Measurements from ENCODE around the gene BBS9.
"Not testable (repeated sequence)": the region's sequence is repeated elsewhere in the genome, so short reads cannot be mapped to it uniquely, and the experiment has no call there.

BBS9 gene

DNA sequence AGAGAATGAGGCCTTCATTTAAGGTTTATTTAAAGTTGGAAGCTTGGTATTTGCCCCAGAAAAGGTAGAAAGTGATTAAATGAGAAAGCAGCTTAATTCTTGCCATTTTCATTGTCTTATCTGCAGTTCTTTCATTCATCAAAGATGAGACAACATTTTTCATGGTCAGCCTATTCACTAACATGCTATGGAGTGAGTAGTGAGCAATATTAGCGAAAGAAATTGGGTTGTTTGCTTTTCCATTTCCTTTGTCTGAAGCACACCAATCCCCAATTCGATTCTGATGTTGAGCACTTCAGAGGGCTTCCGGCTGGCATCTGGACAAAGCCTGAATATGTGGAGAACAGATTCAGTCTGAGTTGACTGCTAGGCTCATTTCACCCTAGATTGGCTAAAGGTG lies 317.2 kb downstream of the BBS9 start:
- DNase-seq: no peak

DNA sequence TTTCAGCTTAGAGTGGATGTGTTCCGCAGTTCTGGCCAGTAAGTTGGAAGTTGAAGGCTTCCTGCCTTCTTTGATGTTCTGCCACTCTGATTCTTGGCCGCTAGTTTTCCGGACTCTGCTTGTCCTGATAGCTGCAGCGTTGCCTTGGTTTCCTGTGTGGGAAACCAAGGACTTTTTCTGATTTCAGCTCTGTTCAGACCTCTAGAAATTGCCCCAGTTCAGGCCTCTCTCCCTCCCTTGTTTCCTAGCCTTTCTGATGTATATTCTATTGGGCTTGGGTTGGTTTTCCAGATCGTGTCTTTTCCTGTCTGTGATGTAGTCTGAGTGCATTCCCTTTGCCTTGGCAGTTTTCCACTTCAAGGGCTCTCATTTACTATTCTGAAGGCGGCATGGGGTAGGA lies 318.7 kb downstream of the BBS9 start:
- peak in 1 of 2 experiments; percentile 30 for DNase-seq

DNA sequence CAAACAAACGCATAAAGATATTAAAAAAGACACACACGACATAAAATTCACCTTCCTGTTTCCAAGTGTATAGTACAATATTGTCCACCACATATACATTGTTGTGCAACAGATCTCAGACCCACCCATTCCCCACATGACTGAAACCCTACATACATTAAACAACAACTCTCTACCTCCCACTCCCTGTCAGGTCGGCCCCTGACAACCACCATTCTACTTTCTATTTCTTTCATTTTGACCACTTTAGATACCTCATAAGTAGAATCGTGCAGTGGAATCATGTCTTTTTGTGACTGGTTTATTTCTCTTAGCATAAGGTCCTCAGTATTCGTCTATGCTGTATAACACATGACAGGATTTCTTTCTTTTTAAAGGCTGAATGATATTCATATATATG lies 320.5 kb downstream of the BBS9 start:
- no peak for DNase-seq

DNA sequence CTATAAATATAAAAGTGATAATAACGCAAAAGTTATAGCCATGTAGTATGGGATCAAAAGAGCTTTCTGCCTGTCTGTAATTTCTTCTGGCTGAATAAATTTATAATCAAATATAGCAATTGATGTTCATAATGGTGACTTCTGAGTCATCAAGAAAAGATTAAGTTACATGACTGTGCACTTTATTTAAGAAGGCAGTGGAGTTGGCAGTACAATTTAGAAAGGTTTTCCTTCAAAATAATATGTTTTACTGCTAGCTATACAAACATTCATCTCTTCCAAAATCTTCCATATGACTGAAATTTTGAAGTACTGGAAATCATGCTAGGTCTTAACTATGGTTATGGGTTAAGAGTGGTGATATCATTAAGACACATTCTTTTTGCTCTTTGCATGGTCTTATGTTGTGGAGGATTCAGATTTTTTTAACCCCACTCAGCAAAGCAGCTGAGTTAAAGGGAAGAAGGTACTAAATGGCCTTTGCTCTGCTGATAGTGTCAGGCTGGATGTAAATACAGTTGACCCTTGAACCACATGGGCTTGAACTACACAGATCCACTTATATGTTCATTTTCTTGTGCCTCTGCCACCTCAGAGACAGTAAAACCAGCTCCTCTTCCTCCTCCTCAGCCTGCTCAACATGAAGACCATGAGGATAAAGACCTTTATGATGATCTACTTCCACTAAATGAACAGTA lies 323.6 kb downstream of the BBS9 start:
- no peak for DNase-seq

DNA sequence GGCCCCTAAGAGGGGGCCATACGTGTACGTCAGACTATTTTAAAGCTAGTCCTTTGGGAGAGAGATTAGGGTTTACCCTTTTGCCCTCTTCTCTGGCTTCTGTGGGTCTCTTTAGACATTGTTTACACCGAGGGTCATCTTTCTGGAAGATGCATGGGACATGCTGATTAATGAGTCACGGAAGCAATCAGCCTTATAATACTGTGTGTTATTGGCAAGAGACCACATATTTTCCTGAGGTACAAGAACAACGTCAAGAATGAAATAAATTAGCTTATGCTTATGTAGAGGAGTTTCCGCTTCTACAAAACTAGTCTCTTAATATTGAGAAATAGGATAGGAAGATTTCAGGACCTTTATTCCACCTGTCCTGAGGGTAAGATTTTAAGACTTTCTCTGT lies 327.7 kb downstream of the BBS9 start:
- DNase-seq: no peak

DNA sequence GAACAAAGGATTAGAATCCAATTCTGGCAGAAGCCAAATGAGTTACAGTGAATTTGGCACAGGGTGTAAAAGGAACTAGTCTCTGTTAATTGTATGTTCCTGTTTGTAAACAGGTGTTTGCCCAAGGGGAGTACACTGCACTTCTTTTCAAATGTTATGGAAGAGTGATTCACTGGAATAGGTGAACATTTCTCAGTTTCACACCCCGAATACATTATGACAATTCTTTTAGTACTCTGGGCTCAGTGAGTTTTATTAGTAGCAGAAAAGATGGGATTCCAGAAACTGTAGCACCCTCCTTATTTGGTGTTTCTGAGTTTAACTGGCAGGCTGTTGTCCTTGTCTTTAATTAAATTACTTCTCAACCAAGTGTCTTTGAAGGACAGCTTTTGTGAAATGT lies 329.2 kb downstream of the BBS9 start:
- no peak for DNase-seq

DNA sequence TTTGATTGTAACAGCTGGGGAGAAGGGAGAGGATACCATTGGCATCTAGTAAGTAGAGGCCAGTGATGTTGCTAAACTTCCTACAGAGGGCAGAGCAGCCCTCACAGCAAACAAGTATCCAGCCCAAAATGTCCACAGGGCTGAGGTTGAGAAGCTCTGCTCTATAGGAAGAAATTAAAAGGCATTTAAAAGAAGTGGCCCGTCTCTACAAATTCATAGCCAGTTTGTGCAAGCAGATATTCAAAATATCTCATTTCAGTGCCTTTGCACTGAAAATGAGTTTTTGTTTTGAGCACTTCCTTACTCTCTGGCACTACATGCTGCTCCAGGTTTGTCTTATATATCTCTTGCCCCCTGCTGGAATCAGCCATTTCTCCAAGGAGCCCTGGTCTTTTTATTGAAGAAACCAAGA lies 330.0 kb downstream of the BBS9 start:
- peak in 1 of 2 experiments; percentile 25 for DNase-seq

DNA sequence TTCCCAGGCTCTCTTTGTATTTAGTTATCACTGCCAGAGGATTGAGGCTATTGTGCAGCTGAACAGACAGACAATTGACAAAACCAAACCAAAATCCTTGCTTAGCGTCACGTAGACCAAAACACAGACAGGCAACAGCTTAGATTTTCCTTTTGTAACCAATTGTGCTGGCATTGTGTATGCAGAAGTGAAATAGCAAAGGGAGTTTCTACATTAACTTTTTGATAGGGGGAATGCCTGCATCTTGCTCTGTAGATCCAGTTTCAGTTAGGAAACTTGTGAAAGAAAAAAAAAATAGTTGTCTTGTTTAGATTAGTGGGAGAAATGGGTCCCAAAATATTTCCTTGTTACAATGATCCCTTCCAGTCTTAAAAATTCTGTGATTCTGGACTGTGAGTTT lies 333.8 kb downstream of the BBS9 start:
- DNase-seq: no peak

DNA sequence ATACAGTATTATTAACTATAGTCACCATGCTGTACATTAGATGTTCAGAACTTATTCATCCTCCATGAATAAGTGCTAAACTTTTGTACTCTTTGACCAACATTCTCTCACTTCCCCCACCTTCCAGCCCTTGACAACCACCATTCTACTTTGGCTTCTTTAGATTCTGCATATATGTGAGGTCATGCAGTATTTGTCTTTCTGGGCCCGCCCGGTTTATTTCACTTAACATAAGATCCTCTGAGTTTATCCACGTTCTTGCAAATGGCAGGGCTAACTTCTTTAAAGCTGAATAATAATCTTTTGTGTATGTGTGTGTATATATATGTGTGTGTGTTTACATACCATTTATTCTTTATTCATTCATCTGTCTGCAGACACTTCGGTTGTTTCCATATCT lies 336.8 kb downstream of the BBS9 start:
- no peak for DNase-seq

DNA sequence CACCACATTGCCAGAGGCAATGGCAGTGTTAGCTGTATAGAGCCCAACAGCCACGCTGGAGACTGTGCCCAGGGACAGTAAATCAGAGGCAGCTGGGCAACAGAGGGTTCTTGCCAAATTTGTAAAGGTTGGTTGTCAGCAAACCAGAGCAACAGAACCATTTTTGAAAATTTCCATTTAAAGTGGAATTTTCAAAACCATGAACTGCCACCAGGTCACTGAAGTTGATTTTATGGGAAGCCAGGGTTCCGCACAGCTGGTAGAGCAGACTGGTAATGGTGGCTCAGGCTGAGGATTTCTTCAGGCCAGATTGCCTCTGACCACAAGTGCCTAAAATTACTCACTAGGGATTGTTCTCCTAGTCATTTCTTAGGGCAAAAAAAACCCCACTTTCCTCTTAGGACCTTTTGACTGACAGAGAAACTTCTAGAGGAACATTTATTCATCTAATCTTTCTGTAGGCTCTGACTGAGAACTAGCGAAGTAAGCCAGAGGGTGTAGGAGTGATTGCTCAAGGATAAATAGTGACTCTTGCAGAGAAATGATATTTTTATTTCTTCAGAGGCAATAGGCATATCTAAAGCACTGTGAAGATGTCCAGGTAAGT lies 342.4 kb downstream of the BBS9 start:
- DNase-seq: no peak

DNA sequence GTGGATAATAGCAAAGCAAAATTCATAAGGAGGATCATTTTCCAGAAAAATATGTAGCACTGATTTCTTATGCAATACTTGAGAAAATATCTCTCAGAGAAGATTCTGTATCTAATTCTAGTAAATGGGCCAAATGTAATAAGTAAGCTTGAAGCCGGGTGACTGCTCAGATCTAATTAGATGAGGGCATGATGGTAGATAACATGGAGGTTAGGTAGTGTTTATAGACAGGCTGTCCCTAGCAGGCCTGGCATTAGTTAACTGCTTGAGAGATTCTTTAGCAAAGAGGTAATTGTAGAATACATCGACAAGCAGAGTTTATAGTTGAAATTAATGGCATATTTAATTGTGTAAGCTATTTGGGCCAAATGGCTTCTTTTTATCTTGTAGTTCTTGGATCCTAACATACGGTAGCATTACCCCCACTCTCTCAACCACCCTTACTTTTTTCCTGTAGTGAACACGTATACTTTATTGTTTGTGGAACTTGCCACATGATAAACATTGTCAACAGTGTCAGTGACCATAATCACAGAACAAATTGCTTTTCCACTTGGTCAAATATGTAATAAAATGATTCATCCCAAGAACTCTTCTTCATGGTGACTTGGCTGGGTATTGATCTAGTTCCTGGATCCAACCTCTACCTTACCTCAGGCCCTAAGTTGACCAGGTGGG lies 343.1 kb downstream of the BBS9 start:
- DNase-seq: no peak

DNA sequence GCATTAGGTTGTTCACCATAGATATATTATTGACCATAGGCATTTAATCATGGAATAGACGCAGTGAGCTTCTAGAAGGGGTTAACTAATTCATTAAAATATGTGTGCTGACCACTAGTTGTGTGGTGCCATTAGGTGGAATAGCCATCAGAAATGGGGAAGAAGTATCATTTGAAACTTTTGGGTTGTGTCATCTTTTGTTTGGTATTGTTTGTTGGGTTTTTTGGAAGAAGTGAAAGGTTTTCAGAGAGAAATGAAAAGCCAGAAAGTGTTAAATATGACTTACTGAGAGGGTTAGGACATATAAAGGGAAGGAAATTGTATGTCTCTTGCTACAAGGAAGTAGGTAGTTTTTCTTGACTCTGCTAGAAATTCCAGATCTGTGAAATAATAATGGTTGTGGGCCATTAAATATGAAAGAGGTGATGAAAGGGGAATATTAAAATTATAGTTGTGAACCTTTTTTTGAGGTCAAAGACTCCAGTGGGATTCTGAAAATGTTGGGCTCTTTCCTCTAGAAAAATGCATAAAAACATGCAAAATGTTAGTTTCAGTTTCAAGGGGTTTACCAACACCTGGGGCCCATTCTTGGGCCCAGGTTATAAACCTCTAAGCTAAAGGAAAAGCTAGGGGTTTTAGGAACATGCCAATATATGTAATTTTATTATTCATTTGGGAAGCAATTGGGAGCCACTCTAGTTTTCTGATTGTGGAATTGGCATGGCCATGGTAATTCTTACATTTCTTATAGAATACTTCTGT lies 348.5 kb downstream of the BBS9 start:
- DNase-seq: no peak

DNA sequence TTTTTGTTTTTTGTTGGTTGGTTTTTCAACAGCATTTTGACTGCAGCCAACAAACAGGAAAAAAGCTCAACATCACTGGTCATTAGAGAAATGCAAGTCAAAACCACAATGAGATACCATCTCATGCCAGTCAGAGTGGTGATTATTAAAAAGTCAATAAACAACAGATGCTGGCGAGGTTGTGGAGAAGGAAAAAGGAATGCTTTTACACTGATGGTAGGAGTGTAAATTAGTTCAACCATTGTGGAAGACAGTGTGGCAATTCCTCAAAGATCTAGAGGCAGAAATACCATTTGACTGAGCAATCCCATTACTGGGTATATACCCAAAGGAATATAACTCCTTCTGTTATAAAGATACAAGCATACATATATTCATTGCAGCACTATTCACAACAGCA lies 355.1 kb downstream of the BBS9 start:
- DNase-seq: not testable (repeated sequence)

DNA sequence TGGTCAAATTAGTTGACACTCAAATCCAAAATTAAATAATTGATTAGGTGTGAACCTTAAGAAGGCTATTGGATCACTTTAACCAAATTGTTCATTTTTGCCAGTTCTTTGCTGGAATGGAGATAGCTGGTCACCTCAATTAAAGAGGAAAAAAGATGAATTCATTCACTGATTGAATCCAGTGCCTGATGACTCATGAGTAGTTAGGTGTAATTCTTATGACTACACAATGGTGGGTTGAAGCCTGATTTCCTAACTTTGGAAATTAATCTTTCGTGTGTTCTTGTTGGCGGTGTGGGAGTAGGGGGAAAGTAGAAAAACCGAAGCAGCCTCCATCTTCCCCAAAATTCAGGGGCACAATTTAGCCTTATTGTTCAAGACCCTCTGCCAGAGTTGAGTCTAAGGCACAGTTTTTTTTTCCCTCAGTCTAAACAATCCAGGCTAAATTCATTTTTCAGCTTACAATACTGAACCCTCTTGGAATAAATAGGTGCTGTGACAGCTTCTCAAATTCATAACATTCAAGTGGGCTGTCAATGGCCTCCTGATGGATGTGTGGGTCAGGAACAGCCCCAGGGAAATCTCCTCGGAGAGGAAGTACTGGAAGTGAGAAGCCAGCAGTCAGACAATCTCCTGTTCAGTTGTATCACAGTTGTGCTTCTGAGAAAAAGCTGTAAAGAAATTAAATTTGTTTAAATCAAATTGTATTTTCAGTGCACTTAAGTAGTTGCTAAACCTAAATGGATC lies 356.6 kb downstream of the BBS9 start:
- no peak for DNase-seq

DNA sequence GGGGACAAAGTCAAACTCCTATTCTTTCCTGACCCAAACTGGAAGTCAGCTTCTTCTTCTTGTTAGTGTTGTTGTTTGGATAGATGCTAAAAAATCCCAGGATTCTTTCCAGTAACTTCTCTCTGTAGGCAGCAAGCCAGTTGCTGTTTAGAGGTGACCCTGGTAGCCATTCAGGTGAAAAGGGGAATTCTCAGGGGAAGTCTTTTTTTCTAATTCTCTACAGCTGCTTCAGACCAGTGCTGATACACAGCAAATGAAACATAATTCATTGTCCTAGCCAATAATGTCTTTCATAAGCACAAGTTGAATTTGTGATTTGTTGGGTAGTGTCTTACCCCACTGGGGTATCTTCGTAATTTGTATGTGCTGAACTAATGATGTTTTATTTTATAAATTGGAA lies 357.3 kb downstream of the BBS9 start:
- no peak for DNase-seq

DNA sequence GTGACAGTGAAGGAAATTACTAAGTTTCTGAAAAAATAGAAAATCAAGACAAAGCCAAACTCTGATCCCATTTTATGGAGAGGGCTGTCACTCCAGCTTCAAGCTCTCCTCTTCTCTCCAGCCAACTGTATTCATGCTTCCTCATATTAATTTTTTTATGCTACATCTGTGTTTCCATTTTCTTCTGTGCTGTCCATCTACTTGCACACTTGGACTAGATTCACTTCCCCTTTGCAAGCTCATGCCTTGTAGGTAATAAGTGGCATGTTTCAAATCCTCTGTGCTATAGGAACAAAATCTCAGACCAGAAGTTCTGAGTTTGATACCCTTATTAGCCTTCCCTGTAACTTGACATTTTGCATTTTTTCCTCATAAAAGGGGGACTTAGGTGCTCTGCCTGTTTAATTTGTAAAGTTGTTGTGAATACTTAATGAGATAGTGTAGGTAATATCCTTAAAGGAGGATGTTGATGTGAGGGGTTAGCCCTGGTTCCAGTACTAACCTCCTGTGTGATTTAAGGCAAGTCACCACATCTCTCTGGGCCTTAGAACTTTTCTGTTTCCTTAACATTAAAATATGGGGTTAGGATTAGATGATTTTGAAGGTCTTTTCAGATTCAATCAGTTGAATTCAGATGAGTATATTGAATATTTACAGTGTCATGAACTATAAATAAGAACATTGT lies 358.8 kb downstream of the BBS9 start:
- no peak for DNase-seq

DNA sequence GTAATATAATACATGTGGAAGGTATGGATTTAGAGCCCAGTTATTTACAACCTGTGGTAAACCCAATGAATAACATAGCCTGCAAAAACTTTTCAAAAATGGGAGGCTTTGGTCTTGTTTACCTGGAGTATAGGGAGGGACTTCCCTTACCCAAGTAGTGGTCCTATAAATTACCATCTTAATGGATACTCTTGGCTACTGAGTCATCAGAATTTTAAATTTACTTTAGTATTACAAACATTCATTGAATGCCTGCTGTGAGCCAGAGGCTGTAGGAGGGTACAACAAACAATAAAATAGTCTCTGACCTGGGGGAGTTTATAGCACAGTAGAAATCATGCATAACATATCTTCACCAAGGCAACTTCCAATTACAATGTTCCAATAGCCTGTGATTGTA lies 365.1 kb downstream of the BBS9 start:
- no peak for DNase-seq

DNA sequence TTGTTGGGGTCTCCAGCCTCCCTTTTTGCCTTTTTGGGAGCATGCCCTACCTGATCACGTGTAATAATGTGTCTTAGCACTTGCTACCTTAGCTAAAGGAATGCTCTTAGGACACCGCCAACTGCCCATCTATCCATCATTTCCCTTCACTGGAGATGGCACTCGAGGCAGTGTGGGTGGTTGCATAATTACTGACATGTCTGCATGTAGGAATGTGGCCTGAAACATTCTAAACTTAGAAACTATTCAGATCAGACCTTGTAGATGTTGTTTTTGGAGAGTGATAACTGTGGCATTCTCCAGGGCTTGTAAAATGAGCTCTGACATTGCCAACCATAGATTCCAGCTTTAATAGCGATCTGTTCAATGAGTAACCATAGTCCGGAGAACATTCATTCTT lies 365.8 kb downstream of the BBS9 start:
- no peak for DNase-seq

DNA sequence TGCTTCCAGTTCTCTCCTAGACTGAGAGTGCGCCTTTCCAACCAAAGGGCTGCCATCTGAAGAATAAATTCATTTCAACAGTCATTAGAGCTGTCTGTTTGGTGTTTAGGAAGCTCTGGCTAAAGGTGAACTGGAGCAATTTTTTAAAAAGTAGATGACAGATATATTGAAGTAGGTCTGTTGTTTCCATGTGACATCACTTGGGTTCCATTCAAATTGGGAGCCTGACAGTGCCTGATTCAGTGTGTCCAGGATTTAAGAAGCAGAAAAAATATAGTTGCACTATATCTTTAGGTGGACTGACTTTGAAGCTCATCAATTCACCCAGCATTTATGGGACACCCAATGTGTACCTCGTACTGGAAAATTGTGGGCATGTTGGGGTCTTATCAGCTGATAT lies 367.7 kb downstream of the BBS9 start:
- no peak for DNase-seq

DNA sequence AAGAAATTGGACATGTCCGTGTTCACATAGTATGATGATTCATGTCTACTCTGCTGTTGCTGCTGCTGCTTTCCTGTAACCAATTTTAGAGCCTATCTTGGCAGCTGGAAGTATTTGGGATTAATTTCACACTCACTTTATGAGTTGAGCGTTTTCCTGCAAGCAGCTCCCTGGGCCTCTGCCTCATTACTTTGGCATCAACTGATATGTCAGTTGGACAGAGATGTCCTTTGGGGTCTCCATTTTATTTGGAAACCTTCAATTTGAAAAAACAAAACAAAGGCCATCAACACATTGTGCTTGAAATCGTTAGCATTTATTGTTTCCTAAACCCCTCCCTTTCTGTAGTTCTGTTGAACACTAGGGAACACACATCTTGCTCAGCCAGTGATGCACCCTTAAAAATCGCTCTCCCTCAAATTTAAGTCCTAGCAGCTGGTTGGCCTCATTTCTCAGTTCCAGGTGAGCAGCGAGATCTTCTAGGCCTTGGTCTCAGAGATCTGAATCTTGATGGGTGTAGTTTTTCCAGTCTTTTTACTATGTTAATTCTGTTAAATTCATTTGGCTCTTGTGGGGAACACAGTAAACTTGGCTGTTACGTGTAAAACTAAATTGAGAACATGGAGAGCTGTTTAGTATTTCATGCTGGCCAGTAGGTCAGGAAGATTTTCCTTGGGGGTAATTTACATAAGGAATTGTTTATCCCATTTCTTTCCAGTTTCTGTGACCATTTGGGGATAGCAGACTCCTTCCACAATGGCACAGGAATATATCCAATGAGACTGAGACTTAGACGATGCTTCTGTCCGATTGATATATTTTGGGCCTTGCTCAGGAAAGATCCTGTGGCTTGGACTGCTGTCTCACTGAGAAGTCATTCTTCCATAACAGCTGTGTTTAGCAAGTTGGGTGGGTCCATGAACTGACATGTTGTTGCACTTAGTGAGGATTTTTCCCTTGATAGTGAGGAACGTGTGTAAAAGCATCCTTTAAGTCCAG lies 371.6 kb downstream of the BBS9 start:
- DNase-seq: no peak

DNA sequence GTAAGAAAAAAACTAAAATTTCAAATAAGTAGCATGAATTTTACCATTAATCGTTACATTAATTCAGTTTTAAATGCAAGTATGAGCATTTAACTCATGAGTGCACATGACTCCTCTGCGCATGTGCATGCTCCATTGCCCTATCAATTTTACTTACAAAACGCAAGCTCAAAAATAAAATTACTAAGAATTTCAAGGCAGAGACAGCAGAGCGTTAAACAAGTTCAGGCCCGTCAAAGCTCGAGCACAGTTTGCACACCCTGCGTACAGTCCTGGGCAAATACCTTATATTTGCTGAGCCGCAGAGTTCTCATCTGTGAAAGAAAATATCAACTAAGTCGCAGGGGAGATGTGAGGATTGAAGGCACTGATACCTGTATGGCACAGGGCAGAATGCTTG lies 373.6 kb downstream of the BBS9 start:
- no peak for DNase-seq

Data from Kasumi-1 (cell line).